Cardiac septum (tissue), 1 donor: ENCODE measurements around the gene C9orf78. TPM values are rescaled to one million over a fixed set of nuclear protein-coding genes. Genes with fewer than 3 reads are reported as not detected.
"Not testable (repeated sequence)": the region's sequence is repeated elsewhere in the genome, so short reads cannot be mapped to it uniquely, and the experiment has no call there.

ENCODE experiments used
- DNase-seq: peaks from one replicate; pipeline ENCODE4 v3.0.0-alpha.2; 2020; ENCODE audit warnings: low spot score
- intact Hi-C: fragments of 100-400 bp; cut with DNase I; formaldehyde crosslinking; loops from one replicate; pipeline ENCODE4 v1.14.0; 2022
- total RNA-seq: library from RNA; stranded (reverse); fragmentation: NEBNext Ultra II Directional; extraction: Animal tissue kit (Norgen Biotek cat#: 25700); gene quantifications from one replicate; pipeline ENCODE4 v1.2.1, GENCODE V29; 2021
- donor health status: DM: no; HTN: no; CAD: no.

Gene C9orf78
- total RNA-seq, 1 donor from 2014 or later: 30.7 TPM

- DNase-seq: no peak
These were observed 18.3 kb downstream of the C9orf78 start for GRCh38 chr9:129816501-129817435.

GRCh38 chr9:129815278-129815677, 19.8 kb downstream of the C9orf78 start:
- no peak for DNase-seq
- intact Hi-C loops: no loop called here

More at GRCh38 chr9:129816501-129817435, 18.3 kb downstream of the C9orf78 start:
- intact Hi-C loops: no loop called here

GRCh38 chr9:129814432-129815223, 20.4 kb downstream of the C9orf78 start:
- intact Hi-C loops: no loop called here
- no peak for DNase-seq

- DNase-seq: no peak
- intact Hi-C loops: no loop called here
These were observed 21.4 kb downstream of the C9orf78 start for GRCh38 chr9:129813661-129814060.

GRCh38 chr9:129812385-129812784, 22.7 kb downstream of the C9orf78 start:
- no peak for DNase-seq
- intact Hi-C loops: no loop called here

- DNase-seq: no peak
- intact Hi-C loops: no loop called here
These were observed 23.1 kb downstream of the C9orf78 start for GRCh38 chr9:129811967-129812363.

GRCh38 chr9:129810788-129811187, 24.3 kb downstream of the C9orf78 start:
- intact Hi-C loops: no loop called here
- DNase-seq: no peak

- intact Hi-C loops: no loop called here
These were observed 25.0 kb downstream of the C9orf78 start for GRCh38 chr9:129810116-129810515.

GRCh38 chr9:129809346-129809745, 25.7 kb downstream of the C9orf78 start:
- intact Hi-C loops: no loop called here
- DNase-seq: no peak

More at GRCh38 chr9:129810116-129810515, 25.0 kb downstream of the C9orf78 start:
- no peak for DNase-seq

GRCh38 chr9:129806061-129806460, 29.0 kb downstream of the C9orf78 start:
- DNase-seq: no peak
- intact Hi-C loops: no loop called here

- no peak for DNase-seq
- intact Hi-C loops: no loop called here
These were observed 31.4 kb downstream of the C9orf78 start for GRCh38 chr9:129803676-129804060.

- intact Hi-C loops: no loop called here
- peak; percentile 98 for DNase-seq
These were observed 32.0 kb downstream of the C9orf78 start, which contains the start of gene TOR1B for GRCh38 chr9:129802833-129803675. TOR1B (plus strand) TSS chr9:129803184; CDS start chr9:129803213, 29 bp downstream.

GRCh38 chr9:129801504-129801903, 33.6 kb downstream of the C9orf78 start:
- no peak for DNase-seq
- intact Hi-C loops: no loop called here

GRCh38 chr9:129798973-129799372, 36.1 kb downstream of the C9orf78 start:
- intact Hi-C loops: no loop called here
- no peak for DNase-seq

GRCh38 chr9:129796029-129796428, 39.0 kb downstream of the C9orf78 start:
- intact Hi-C loops, DNase-seq: not testable (repeated sequence)

GRCh38 chr9:129794549-129794948, 40.5 kb downstream of the C9orf78 start:
- intact Hi-C loops: no loop called here
- DNase-seq: no peak

- intact Hi-C loops: loop anchor here (5.0 kb wide), 1 partner anchor 654 kb away; no protein-coding TSS in a partner anchor
- DNase-seq: no peak
These were observed 48.6 kb downstream of the C9orf78 start for GRCh38 chr9:129786481-129786880.

- intact Hi-C loops: loop anchor here (5.0 kb wide), 1 partner anchor 654 kb away; no protein-coding TSS in a partner anchor
These were observed 49.2 kb downstream of the C9orf78 start for GRCh38 chr9:129785866-129786265.

GRCh38 chr9:129784970-129785369, 50.1 kb downstream of the C9orf78 start:
- intact Hi-C loops: loop anchor here (5.0 kb wide), 1 partner anchor 653 kb away; no protein-coding TSS in a partner anchor
- not testable (repeated sequence) for DNase-seq

More at GRCh38 chr9:129785866-129786265, 49.2 kb downstream of the C9orf78 start:
- DNase-seq: no peak
